SHP77 treated with DMSO at 0.1 percent for 48 hours (cell line): ENCODE results near the gene SETD1B.
"Not testable (repeated sequence)": the region's sequence is repeated elsewhere in the genome, so short reads cannot be mapped to it uniquely, and the experiment has no call there.

Experiments
- DNase-seq: peaks from one replicate; lab custom pipeline; 2025; lab: John Stamatoyannopoulos, UW

The SETD1B gene

GRCh38 chr12:121780429-121780828 is 23.4 kb upstream of the SETD1B start:
- no peak for DNase-seq

- no peak for DNase-seq
Measured at GRCh38 chr12:121781484-121781997, 22.3 kb upstream of the SETD1B start.

DNA sequence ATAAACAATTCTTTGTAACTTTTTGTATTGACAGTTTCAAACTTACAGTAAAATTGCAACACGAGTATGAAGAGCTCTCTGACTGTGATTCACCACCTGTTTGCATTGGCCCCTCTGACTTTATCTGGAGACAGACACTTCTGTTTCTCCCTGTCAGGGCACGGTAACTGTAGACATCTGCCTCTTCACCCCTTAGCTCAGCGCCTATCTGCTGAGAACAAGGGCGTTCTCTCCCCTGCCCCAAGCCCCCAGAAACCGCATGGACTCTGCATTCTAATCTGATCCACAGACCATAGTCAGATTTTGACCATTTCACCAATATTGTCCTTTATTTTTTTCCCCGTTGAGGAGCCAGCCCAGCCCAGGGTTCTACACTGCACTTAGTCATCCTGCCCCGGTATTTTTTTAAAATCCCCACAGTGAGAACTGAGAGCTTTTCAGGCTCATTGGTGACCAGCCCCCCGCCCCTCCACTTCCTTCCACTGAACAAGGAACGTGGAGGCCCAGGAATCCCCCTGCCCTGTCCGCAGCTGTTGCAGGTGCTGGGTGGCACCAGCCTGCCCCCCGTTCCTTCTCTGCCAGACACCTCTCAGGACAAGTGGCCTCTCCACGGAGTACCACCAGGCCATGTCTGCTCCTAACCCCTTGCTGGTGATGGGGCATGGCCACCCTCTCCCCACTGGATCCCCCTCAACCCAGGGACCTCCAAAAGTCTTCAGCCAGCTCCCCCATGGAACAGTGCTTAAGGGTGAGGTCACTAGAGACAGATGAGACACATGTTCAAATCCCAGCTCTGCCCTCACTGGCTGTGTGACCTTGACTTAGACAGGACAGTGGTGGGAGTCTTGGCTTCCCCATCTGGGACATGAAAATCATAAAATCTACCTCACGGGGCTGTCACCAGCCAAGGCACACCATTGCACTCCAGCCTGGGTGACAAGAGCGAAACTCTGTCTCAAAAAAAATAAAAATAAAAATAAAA is 21.5 kb upstream of the SETD1B start:
- no peak for DNase-seq

- no peak for DNase-seq
Measured at GRCh38 chr12:121783766-121784165, 20.0 kb upstream of the SETD1B start.

- DNase-seq = no peak
Measured at GRCh38 chr12:121784460-121784859, 19.3 kb upstream of the SETD1B start.

GRCh38 chr12:121786440-121786825 is 17.4 kb upstream of the SETD1B start:
- no peak for DNase-seq

GRCh38 chr12:121787063-121788025 is 16.5 kb upstream of the SETD1B start:
- DNase-seq = no peak

GRCh38 chr12:121788176-121788818 is 15.5 kb upstream of the SETD1B start:
- no peak for DNase-seq

DNA sequence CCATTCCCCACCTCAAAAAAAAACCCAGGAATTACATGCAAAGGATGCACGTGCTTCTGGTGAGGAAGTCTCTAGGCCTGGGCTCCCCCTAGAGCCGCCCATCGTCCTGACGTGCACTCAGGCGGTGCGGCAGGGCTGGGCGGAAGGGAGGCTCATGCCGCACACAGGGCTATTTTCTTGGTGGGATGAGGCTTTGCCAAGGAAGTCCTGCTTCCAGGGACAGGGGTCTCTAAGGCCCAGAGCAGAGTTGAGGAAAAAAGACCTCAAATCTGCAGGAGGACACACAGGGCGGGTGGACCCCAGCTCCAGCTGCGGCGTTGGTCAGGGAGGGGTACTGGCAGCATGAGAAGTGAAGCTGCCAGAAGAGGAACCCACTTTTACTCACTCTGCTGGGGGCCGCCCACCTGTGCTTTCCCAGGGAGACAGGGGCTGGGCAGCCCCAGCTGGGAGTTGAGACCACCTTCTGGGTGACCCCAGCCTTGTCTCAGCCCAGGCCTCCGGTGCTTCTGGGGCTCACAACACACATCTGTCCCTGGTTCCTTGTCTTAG is 14.5 kb upstream of the SETD1B start:
- DNase-seq = no peak

GRCh38 chr12:121789800-121790728 is 13.7 kb upstream of the SETD1B start:
- DNase-seq = no peak

- DNase-seq = not testable (repeated sequence)
Measured at GRCh38 chr12:121790785-121791184, 13.0 kb upstream of the SETD1B start.

DNA sequence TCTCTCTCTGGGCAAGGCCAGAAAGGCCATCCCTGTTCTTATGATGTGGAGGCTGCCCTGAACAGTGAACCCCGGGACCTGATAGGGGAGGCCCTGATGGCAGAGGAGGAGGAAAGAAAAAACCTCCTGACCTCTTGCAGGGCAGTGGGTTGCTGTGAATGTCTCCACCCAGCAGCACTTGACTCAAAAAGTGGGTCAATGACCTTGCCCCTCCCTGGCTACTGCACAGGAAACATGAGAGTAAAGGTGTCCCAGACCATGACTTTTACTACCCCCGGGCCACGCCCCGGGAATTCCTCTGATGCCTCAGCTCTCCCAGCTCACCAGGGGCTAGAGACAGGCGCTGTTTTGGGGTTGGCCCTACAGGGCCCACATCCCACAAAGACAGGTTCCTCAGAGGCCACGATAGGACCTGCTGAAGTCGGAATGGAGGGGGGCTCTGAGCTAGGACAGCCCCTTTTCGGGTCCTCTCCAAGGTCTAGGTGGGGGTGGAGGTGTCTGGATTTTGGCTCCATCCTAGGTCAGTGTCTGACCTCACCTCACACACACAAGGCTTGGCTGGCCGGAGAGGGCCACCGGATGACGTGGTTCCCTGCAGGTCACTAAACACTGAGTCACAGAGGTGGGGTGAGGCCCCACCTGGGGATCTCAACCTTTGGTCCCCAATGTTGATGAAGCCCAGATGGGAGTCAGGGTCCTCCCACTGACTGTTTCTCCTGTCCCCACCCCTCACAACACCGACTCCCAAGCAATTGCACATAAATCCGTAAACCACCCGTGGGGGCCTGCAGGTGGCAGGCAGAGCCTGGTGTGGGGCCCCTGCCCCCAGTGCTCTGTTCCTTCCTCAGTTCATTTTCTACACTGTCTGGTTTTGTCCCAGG is 11.9 kb upstream of the SETD1B start:
- no peak for DNase-seq

- no peak for DNase-seq
Measured at GRCh38 chr12:121792607-121793439, 11.0 kb upstream of the SETD1B start.

GRCh38 chr12:121793440-121793837 is 10.4 kb upstream of the SETD1B start, which contains the start of gene RHOF:
Gene RHOF (minus strand): TSS chr12:121793688. CDS start chr12:121793633, 55 bp downstream.
- DNase-seq = peak; percentile 61

GRCh38 chr12:121793838-121794533 is 9.8 kb upstream of the SETD1B start:
- peak; percentile 86 for DNase-seq

DNA sequence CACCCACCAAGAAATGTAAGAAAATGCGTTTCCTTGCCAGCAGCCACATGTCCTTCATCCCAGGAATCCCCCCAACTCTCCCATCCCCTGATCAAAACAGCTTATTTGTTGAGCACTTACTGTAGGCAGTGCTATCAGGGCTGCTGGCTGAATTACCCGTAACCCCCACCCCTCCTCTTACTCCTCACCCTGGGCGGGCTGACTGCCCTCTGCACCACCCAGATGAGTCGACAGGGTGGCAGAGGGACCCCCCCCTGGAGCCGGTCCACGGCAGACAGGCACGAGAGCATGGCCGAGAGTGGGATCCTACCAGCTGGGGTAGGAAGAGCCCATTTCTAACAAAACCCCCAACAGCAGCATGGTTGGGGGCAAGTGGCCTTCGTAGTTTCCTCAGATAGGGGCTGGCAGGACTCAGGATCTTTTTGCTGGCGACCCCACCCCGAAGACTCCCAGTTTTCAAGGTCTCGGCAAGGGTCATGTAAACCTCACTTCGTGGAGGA is 9.2 kb upstream of the SETD1B start:
- peak; percentile 49 for DNase-seq
